ENCODE results near the gene DCBLD1. TPM values are rescaled to one million over a fixed set of nuclear protein-coding genes. Genes with fewer than 3 reads are reported as not detected.

Gene DCBLD1
- total RNA-seq, 3 donors from 2014 or later (not counting 1 experiment from before 2014, with no cell fraction given) = 8.4 to 16.1 (median 13.0) TPM

DNA sequence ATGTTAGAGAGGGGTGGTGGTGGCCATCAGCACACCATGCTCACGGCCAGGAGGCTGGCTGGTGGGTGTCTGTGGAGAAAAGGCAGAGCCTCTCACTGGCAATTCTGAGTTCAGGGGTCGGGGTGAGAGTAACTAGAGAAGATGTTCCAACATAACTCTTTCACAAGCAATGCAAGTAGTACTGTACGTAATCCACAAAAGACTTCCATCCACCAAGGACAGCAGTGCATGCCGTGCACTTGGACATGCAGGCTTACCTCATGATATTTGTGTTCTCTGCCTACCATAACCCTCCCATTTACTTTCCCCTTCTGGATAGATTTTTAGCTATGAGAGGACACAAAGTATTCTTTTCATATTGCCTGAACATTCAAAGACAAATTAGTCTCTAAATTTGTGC is 51.3 kb downstream of the DCBLD1 start:
- WGBS (ENCODE audit: insufficient coverage) = 100% methylated on average over 3 of the region's 4 CpGs
- Mint-ChIP-seq H3K27me3 (ENCODE audit: low read depth in 2 of 2) (no peaks in the 10 kb centered on the region), H3K36me3 (peaks cover 11% of the 10 kb centered on the region), H3K4me3 (no peak overlapping the region), H3K4me1 (peaks cover 9 to 21% of the 10 kb centered on the region in 2 donors), H3K27ac (no peak overlapping the region), H3K9me3 (no peaks in the 10 kb centered on the region)
- Histone ChIP-seq H3K4me3 (ENCODE audit: low read length) (no peak overlapping the region), H3K36me3 (ENCODE audit: control insufficient read depth, insufficient read depth, low read length) (no peaks in the 10 kb centered on the region), H3K27me3 (ENCODE audit: control insufficient read depth, insufficient read depth, low read length) (no peaks in the 10 kb centered on the region), H3K4me1 (ENCODE audit: control insufficient read depth, insufficient read depth, low read length) (peaks cover 2% of the 10 kb centered on the region), H3K9me3 (ENCODE audit: control insufficient read depth, insufficient read depth, low read length) (no peaks in the 10 kb centered on the region), H3K27ac (ENCODE audit: low read length) (no peak overlapping the region)
- TF ChIP-seq, protein P1, sequence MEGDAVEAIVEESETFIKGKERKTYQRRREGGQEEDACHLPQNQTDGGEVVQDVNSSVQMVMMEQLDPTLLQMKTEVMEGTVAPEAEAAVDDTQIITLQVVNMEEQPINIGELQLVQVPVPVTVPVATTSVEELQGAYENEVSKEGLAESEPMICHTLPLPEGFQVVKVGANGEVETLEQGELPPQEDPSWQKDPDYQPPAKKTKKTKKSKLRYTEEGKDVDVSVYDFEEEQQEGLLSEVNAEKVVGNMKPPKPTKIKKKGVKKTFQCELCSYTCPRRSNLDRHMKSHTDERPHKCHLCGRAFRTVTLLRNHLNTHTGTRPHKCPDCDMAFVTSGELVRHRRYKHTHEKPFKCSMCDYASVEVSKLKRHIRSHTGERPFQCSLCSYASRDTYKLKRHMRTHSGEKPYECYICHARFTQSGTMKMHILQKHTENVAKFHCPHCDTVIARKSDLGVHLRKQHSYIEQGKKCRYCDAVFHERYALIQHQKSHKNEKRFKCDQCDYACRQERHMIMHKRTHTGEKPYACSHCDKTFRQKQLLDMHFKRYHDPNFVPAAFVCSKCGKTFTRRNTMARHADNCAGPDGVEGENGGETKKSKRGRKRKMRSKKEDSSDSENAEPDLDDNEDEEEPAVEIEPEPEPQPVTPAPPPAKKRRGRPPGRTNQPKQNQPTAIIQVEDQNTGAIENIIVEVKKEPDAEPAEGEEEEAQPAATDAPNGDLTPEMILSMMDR (IDR thresholded peaks at IDR 0.05) = no peak
- DNase-seq (no peak), ATAC-seq (no peak)
- intact Hi-C loops (cut with micrococcal nuclease) = no loop called here

DNA sequence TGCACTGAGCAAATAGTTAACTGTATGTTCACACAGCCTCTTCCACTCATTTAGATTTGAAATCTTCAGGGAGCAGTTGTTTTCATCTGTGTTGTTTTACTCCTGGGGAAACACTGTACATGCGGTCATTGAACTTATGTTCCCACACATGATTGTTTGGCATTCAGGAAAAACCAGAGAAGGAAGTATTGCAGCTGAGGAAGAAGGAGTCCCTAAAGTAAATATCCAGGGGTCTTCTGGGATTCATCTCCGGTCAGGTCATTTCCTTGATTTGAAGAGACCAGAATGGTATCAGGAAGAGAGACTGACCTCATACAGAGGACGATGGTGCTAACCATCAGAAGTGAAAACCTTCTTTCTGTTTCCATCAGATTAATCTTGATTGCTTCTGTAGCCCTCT is 52.5 kb downstream of the DCBLD1 start:
- Histone ChIP-seq H3K27me3 (ENCODE audit: control insufficient read depth, insufficient read depth, low read length) (no peaks in the 10 kb centered on the region), H3K36me3 (ENCODE audit: control insufficient read depth, insufficient read depth, low read length) (no peaks in the 10 kb centered on the region), H3K4me1 (ENCODE audit: control insufficient read depth, insufficient read depth, low read length) (peaks cover 2% of the 10 kb centered on the region), H3K27ac (ENCODE audit: low read length) (no peak overlapping the region), H3K4me3 (ENCODE audit: low read length) (no peak overlapping the region), H3K9me3 (ENCODE audit: control insufficient read depth, insufficient read depth, low read length) (no peaks in the 10 kb centered on the region)
- no peak overlapping the region for H3K27ac Mint-ChIP-seq
- WGBS (ENCODE audit: insufficient coverage) = 75% methylated on average over 3 of the region's 3 CpGs
- H3K9me3 Mint-ChIP-seq = no peaks in the 10 kb centered on the region
- H3K4me1 Mint-ChIP-seq = peaks cover 13 to 23% of the 10 kb centered on the region in 2 donors
- H3K4me3 Mint-ChIP-seq = no peak overlapping the region
- H3K36me3 Mint-ChIP-seq = peaks cover 17% of the 10 kb centered on the region
- DNase-seq = no peak
- intact Hi-C loops (cut with micrococcal nuclease) = no loop called here
- no peaks in the 10 kb centered on the region for H3K27me3 Mint-ChIP-seq (ENCODE audit: low read depth in 2 of 2)
- no peak for ATAC-seq
- TF ChIP-seq, protein P1 (IDR thresholded peaks at IDR 0.05) = no peak

DNA sequence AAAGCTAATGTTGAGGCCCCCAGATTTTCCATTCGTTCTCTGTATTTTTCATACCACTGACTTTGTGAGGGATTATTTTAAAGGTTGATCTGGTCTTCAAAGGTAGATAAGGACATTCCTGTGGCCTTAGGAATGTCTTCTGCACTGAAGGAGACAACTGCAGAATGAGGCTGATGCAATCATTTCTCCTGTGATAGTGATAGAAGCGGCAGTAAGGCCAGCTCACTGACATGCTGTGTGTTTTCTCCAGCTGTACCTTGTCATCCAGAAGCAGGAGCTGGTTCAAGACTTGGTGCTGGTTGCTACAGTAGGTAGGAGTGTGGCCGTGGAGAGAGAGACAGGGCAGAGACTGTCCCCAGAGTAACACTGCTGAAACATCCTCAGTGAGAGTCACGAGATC is 53.8 kb downstream of the DCBLD1 start:
- Histone ChIP-seq H3K36me3 (ENCODE audit: control insufficient read depth, insufficient read depth, low read length) (no peaks in the 10 kb centered on the region), H3K27ac (ENCODE audit: low read length) (no peak overlapping the region), H3K27me3 (ENCODE audit: control insufficient read depth, insufficient read depth, low read length) (no peaks in the 10 kb centered on the region), H3K4me3 (ENCODE audit: low read length) (no peak overlapping the region), H3K9me3 (ENCODE audit: control insufficient read depth, insufficient read depth, low read length) (no peaks in the 10 kb centered on the region), H3K4me1 (ENCODE audit: control insufficient read depth, insufficient read depth, low read length) (peaks cover 2% of the 10 kb centered on the region)
- no peak overlapping the region for H3K4me3 Mint-ChIP-seq
- DNase-seq (no peak), ATAC-seq (no peak)
- peaks cover 23% of the 10 kb centered on the region for H3K36me3 Mint-ChIP-seq
- intact Hi-C loops (cut with micrococcal nuclease) = no loop called here
- 91% methylated on average over 4 of the region's 4 CpGs for WGBS (ENCODE audit: insufficient coverage)
- TF ChIP-seq, protein P1 (IDR thresholded peaks at IDR 0.05) = no peak
- H3K27me3 Mint-ChIP-seq (ENCODE audit: low read depth in 2 of 2) = no peaks in the 10 kb centered on the region
- H3K27ac Mint-ChIP-seq = no peak overlapping the region
- peaks cover 13 to 23% of the 10 kb centered on the region in 2 donors for H3K4me1 Mint-ChIP-seq
- no peaks in the 10 kb centered on the region for H3K9me3 Mint-ChIP-seq

DNA sequence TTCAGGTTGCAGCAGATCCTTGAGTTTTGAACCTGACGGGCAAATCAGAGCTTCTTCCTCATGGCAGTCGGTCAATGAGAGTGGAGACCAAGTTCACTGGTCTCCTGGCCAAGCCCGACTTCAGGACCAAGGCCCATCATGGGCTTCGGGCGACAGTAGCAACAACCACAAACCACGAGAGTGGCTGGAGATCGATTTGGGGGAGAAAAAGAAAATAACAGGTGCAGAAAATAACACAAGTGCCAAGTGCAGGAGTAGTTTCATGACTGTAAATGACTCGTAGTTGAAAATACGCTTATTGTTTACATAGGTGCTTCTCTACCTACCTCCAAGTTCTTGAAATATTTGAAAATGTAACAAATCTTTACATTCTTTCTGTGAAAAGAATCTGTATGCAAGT is 56.1 kb downstream of the DCBLD1 start:
- no peak overlapping the region for H3K4me3 Mint-ChIP-seq

More for the DNA sequence above, 56.1 kb downstream of the DCBLD1 start:
- Histone ChIP-seq H3K4me1 (ENCODE audit: control insufficient read depth, insufficient read depth, low read length) (peaks cover 2% of the 10 kb centered on the region), H3K27ac (ENCODE audit: low read length) (no peak overlapping the region), H3K27me3 (ENCODE audit: control insufficient read depth, insufficient read depth, low read length) (no peaks in the 10 kb centered on the region), H3K4me3 (ENCODE audit: low read length) (no peak overlapping the region), H3K36me3 (ENCODE audit: control insufficient read depth, insufficient read depth, low read length) (no peaks in the 10 kb centered on the region), H3K9me3 (ENCODE audit: control insufficient read depth, insufficient read depth, low read length) (no peaks in the 10 kb centered on the region)
- no peak for DNase-seq
- TF ChIP-seq, protein P1 (IDR thresholded peaks at IDR 0.05) = no peak
- peaks cover 12 to 13% of the 10 kb centered on the region in 2 donors for H3K4me1 Mint-ChIP-seq
- H3K27me3 Mint-ChIP-seq (ENCODE audit: low read depth in 2 of 2) = no peaks in the 10 kb centered on the region
- H3K27ac Mint-ChIP-seq = peak overlapping the region in 1 of 2 donors; percentile 56
- WGBS (ENCODE audit: insufficient coverage) = 38% methylated on average over 9 of the region's 9 CpGs
- intact Hi-C loops (cut with micrococcal nuclease) = no loop called here
- peaks cover 21% of the 10 kb centered on the region for H3K36me3 Mint-ChIP-seq
- no peak for ATAC-seq
- H3K9me3 Mint-ChIP-seq = no peaks in the 10 kb centered on the region
